Panc1 (cell line): Measurements from ENCODE around the gene TP63. TPM values are rescaled to one million over a fixed set of nuclear protein-coding genes. Genes with fewer than 3 reads are reported as not detected.

ENCODE experiments used
- ATAC-seq: fragments of 200-7000 bp; cut with Tn5 transposase; 2 replicates; pipeline ENCODE4 v1.9.1; 2020; ENCODE audit warnings: mild to moderate bottlenecking, moderate library complexity
- BruUV-seq: library from RNA; stranded (reverse); fragments of 400-500 nt; replicated peaks from 2 replicates; lab custom pipeline; 2021; lab: Mats Ljungman, UMichigan
- CTCF ChIA-PET: fragments of 300-600 bp; sonication (Branson Sonifier 250); formaldehyde crosslinking; loops from one replicate; lab custom pipeline; 2022; ENCODE audit warnings: antibody characterized with exemption; lab: Charles Lee
- POLR2A ChIA-PET: fragments of 300-600 bp; sonication (Branson Sonifier 250); formaldehyde crosslinking; loops from one replicate; lab custom pipeline; 2022; ENCODE audit warnings: antibody characterized with exemption; lab: Charles Lee
- DNase-seq: peaks from one replicate; pipeline ENCODE4 v3.0.0-alpha.2; 2010; ENCODE audit warnings: low read depth, low spot score
- H3K27ac ChIP-seq: 2 replicates; pipeline ENCODE4 v1.5.1; 2011; ENCODE audit warnings: mild to moderate bottlenecking, low read length, inconsistent platforms
- H3K27me3 ChIP-seq: fragments of 200-500 bp; sonication (Bioruptor generic); 2 replicates; pipeline ENCODE4 v1.6.0; 2014; ENCODE audit warnings: low read length, inconsistent platforms; ENCODE audit not compliant: control insufficient read depth, insufficient read depth
- H3K36me3 ChIP-seq: fragments of 200-500 bp; sonication (Bioruptor generic); 2 replicates; pipeline ENCODE4 v1.5.1; 2014; ENCODE audit warnings: inconsistent platforms, mild to moderate bottlenecking, low read length, moderate library complexity; ENCODE audit not compliant: control insufficient read depth, insufficient read depth
- H3K4me1 ChIP-seq: 2 replicates; pipeline ENCODE4 v1.5.1; 2011; ENCODE audit warnings: inconsistent platforms, mild to moderate bottlenecking, low read length, moderate library complexity; ENCODE audit not compliant: control insufficient read depth, insufficient read depth
- H3K4me3 ChIP-seq, 2 experiments: 2 replicates each; pipeline ENCODE4 v1.5.1; 2011 to 2012; ENCODE audit warnings: low read depth in 2 of 2, low read length in 2 of 2, mild to moderate bottlenecking in 2 of 2, inconsistent platforms in 1 of 2, moderate library complexity in 1 of 2
- H3K9me3 ChIP-seq: fragments of 200-500 bp; sonication (Bioruptor generic); 2 replicates; pipeline ENCODE4 v1.5.1; 2014; ENCODE audit warnings: low read depth, mild to moderate bottlenecking, inconsistent platforms, low read length, moderate library complexity; ENCODE audit not compliant: control insufficient read depth, insufficient read depth
- CTCF ChIP-seq: fragments of 450-650 bp; IDR thresholded peaks from 2 replicates; pipeline ENCODE4 v1.5.1; 2017; ENCODE audit warnings: mild to moderate bottlenecking
- POLR2AphosphoS5 ChIP-seq: IDR thresholded peaks from 2 replicates; pipeline ENCODE4 v1.6.1; 2012; ENCODE audit warnings: mild to moderate bottlenecking, low read depth, low read length, moderate library complexity
- REST ChIP-seq, 2 experiments: IDR thresholded peaks; 2 replicates each; pipeline ENCODE4 v1.6.1; 2011 to 2012; ENCODE audit warnings: low read depth in 2 of 2, control low read depth in 1 of 2, low read length in 1 of 2, mild to moderate bottlenecking in 1 of 2, moderate library complexity in 1 of 2; ENCODE audit not compliant: insufficient read depth in 1 of 2
- SIN3A ChIP-seq: IDR thresholded peaks from 2 replicates; pipeline ENCODE4 v1.6.1; 2012; ENCODE audit warnings: low read depth, mild to moderate bottlenecking, low read length, moderate library complexity, borderline replicate concordance; ENCODE audit not compliant: insufficient read depth
- TCF7L2 ChIP-seq: IDR thresholded peaks from 2 replicates; pipeline ENCODE4 v1.6.1; 2011; ENCODE audit warnings: mild to moderate bottlenecking, low read depth, low read length, inconsistent platforms
- in situ Hi-C: cut with HindIII; loops from 2 replicates; pipeline ENCODE4 v1.10.0; 2016; ENCODE audit warnings: low sequenced_read_pairs, low pct_unique_long_range_greater_than_20kb
- intact Hi-C: fragments of 100-400 bp; cut with micrococcal nuclease; formaldehyde crosslinking; loops from one replicate; pipeline ENCODE4 v1.10.0; 2022; ENCODE audit not compliant: unreplicated experiment
- total RNA-seq: library from RNA; stranded (reverse); gene quantifications from one replicate; pipeline ENCODE4 v1.2.1, GENCODE V29; 2021; ENCODE audit not compliant: unreplicated experiment

Gene TP63
- total RNA-seq, 1 experiment from 2014 or later = 0.51 TPM

GRCh38 chr3:189836795-189837194, 205.6 kb downstream of the TP63 start:
- Histone ChIP-seq H3K36me3 (no peaks in the 10 kb centered on the region), H3K9me3 (no peaks in the 10 kb centered on the region), H3K27me3 (no peaks in the 10 kb centered on the region; the same call in 1 of the 2 replicates), H3K4me1 (no peaks in the 10 kb centered on the region), H3K4me3 (no peak overlapping the region), H3K27ac (no peak overlapping the region)
- ChIA-PET POLR2A (no interaction called here), CTCF (no interaction called here)
- in situ Hi-C loops (no loop called here), intact Hi-C loops (no loop called here)
- TF ChIP-seq POLR2AphosphoS5 (no peak), SIN3A (no peak), TCF7L2 (no peak), REST (IDR thresholded peaks at IDR 0.05; ENCODE audit: insufficient read depth in 1 of 2, low read depth in 2 of 2, low read length in 1 of 2) (no peak), CTCF (no peak)
- ATAC-seq (no peak), DNase-seq (no peak)
- BruUV-seq = no TSS peak

- ChIA-PET CTCF (no interaction called here), POLR2A (no interaction called here)
- Histone ChIP-seq H3K27ac (no peak overlapping the region), H3K9me3 (no peaks in the 10 kb centered on the region), H3K4me3 (no peak overlapping the region), H3K4me1 (no peaks in the 10 kb centered on the region), H3K27me3 (no peaks in the 10 kb centered on the region; the same call in 1 of the 2 replicates), H3K36me3 (no peaks in the 10 kb centered on the region)
- DNase-seq (no peak), ATAC-seq (no peak)
- intact Hi-C loops (no loop called here), in situ Hi-C loops (no loop called here)
- TF ChIP-seq SIN3A = no peak
- no peak for TF ChIP-seq TCF7L2
- no peak for TF ChIP-seq CTCF
- no peak for TF ChIP-seq REST (IDR thresholded peaks at IDR 0.05; ENCODE audit: insufficient read depth in 1 of 2, low read depth in 2 of 2, low read length in 1 of 2)
- no peak for TF ChIP-seq POLR2AphosphoS5
- BruUV-seq = no TSS peak
These were observed 207.1 kb downstream of the TP63 start for GRCh38 chr3:189838291-189838690.
